ENCODE measurements around the gene XPNPEP2.

XPNPEP2 gene

GRCh38 chrX:129800186-129800585 is 61.4 kb downstream of the XPNPEP2 start:
- DNase-seq = no peak

- no peak for DNase-seq
Observed at GRCh38 chrX:129802863-129803262, 64.1 kb downstream of the XPNPEP2 start.

GRCh38 chrX:129804806-129805205 is 66.0 kb downstream of the XPNPEP2 start:
- no peak for DNase-seq

GRCh38 chrX:129808158-129808828 is 69.5 kb downstream of the XPNPEP2 start:
- no peak for DNase-seq

- DNase-seq = no peak
Observed at GRCh38 chrX:129808829-129809796, 70.3 kb downstream of the XPNPEP2 start.

- no peak for DNase-seq
Observed at GRCh38 chrX:129813662-129814368, 75.0 kb downstream of the XPNPEP2 start.

GRCh38 chrX:129818123-129818522 is 79.3 kb downstream of the XPNPEP2 start:
- no peak for DNase-seq
